GM18517 (cell line): ENCODE results near the gene TTC23L.

Experiments
- ATAC-seq: cut with Tn5 transposase; IDR thresholded peaks from one replicate; pipeline ENCODE4 v1.9.1; 2021; ENCODE audit warnings: mild to moderate bottlenecking, moderate library complexity; ENCODE audit not compliant: unreplicated experiment

Gene TTC23L

GRCh38 chr5:34832568-34832967 is 6.4 kb upstream of the TTC23L start:
- no peak for ATAC-seq

DNA sequence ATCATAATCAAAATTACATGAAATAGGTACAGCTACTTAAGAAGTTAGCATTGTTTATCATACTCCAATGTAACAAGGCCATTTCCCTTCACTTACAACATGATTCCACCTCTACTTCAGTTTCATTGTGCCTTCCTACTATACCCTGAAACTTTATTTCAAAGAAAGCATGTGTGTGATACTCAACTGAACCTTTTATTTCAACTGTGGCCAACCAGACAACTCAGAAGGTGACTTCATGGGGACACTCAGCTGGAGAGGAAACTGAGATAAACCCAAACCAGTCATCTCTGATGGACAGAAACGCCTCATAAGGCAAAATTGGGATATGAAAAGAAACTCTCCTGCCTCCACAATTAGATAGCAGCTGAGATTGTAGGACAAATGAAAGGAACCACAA is 5.9 kb upstream of the TTC23L start:
- no peak for ATAC-seq

GRCh38 chr5:34833976-34834793 is 4.8 kb upstream of the TTC23L start:
- no peak for ATAC-seq

- ATAC-seq = no peak
Observed at GRCh38 chr5:34834794-34835089, 4.2 kb upstream of the TTC23L start.

DNA sequence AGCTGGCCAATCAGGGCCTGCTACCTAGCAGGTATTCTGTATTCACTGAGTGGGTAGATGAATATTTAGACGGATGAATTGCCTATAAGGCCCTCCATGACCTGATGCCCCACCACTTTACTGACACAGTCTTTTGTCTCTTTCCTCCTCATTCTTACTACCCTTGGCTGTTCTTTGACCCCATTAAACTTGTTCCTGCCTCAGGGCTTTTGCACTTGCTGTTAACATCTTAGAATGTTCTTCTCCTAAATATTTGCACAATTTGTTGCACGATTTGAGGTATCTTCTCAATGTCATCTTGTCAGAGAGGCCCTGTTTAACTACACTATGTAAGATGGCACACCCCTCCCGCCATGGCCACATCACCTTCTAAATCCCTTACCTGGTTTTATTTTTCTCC is 3.3 kb upstream of the TTC23L start:
- ATAC-seq = no peak

DNA sequence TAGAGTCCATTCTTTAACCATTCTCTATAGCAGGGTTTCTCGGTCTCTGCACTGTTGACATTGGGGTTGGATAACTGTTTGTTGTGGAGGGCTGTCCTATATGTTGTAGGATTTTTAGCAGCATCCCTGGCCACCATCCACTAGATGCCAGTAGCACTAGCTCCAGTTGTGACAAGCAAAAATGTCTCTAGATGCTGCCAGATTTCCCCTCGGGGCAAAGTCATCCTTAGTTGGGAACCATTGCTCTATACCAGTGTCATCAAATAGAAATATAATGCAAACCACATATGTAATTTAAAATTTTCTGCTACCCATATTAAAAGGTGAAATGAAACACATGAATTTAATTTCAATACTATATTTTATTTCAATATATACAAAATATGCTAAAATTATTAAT is 2.9 kb downstream of the TTC23L start:
- ATAC-seq = no peak

- ATAC-seq = no peak
Observed at GRCh38 chr5:34842554-34842953, 3.6 kb downstream of the TTC23L start.

DNA sequence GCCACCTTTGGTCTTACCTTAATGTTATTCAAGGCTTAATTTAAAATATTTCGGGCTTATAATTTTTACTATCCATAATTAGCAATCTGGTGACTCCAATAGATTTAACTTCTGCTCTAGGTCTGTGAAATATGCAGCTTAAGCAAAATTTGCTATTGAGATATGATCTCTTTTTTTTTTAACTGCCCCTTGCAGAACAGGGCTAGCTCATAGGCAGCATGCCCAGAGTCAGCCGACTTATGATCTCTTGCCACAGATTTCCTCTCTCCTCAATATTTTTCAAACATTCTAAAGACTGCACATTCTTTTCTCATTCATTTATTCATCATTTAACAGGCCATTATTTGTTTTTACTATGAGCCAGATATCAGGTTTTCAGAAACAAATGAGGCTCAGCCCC is 4.5 kb downstream of the TTC23L start:
- ATAC-seq = no peak

DNA sequence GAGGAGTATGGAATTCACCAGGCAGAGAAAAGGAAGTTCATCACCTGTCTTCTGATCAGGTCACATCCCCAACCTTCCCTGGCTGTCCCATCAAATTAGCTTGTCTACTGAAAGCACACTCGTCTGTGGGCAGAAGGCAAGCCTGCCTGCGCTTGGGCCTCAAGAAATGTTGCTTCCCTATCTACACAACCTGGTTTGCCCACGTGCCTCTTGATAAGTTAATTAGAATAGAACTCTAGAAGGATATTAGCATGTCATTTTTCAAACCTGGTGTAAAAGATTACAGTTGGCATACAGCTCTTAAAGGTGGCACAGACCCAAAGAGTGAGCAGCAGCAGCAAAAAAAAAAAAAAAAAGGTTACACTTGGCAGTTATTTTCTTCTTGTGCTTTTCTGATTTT is 5.1 kb downstream of the TTC23L start:
- ATAC-seq = no peak

DNA sequence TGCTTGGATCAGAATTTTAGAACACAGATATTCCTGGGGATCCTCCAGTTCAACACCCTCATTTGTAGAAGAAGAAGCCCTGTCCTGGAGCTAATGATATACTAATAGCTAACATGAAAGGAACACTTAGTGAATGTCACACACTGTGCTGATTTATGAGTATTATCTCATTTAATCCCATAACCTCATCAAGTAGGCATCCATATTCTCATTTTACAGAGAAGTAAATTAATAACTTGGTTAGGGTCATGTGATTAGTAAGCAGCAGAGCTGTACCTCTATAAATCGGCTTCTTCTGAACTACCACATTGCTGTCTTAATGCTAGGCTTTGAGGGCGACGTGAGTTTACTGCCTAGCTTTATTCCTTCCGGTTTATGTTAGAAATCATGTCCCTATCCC is 6.0 kb downstream of the TTC23L start:
- ATAC-seq = no peak

DNA sequence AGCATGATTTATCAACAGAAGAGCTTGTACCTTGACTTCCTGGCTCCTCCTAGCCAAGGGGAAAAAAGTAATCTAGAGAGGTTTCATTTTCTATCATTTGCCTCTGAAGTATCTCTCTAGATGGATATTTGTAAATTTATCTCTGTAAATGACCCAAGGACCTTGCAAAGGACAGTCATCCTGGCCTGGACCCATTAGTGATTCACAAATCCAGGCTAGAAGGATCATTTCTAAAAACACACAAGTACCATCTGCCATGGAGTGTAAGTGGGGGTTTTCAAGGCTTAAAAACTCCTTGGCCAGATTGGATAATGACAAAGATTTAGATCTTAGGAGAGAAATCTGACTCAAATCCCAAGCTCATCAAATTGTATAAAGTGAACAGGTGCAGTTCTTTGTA is 8.1 kb downstream of the TTC23L start:
- no peak for ATAC-seq

DNA sequence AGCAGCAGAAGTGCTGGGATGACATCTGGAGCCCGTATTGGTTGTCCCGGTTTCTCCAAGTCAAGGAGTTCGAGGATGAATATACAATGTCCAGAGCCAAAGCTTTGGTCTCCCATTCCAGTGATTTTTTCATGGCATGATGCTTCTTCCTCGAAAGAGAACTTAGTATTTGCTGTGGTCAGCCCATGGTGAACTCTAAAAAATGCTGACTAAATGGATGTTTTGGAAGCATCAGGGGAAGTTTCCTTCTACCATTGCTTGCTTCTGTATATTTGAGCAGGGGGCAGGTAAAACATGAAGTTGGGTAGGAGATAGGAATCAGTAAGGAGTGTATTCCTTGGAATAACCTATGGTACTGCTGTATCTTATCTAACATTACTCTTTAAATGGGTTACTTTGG is 8.6 kb downstream of the TTC23L start:
- no peak for ATAC-seq

DNA sequence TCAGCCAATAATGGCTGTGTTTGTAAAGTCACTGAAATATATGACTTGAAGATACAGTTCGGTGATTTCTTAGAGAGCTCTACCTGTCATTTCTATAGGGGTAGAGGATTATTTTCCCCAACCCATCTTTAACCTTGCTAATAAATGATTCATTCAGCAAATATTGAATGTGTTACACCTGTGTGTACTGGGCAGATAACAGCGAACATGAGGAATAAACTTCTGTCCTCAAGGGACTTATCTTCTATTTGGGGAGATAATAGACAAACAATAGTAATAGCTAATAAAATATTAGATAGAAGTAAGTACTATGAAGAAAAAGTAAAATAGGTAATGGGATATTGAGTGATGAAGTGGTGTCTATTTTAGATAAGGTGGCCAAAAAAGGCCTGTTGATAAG is 9.3 kb downstream of the TTC23L start:
- no peak for ATAC-seq

GRCh38 chr5:34849253-34849652 is 10.3 kb downstream of the TTC23L start:
- no peak for ATAC-seq

- ATAC-seq = peak; percentile 97
Observed at GRCh38 chr5:34854459-34855174, 15.7 kb downstream of the TTC23L start.

DNA sequence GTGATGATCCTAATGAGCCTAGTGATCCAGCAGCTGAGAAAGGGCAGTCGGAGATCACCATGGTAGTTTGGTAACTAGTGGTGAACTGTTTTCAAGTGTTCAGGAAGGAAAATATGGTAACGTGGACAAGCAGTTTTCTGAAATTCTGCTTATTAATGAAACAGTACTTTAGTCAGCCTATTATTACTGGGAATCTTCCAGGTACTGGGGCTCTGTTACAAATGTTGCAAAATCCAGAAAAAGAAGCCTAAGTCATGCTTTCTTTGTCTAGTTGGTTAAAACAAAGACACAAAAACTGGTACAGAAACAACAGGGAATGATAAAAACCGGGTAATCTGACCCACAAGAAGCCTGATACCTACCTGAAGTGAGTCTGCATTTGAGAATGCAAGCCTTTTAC is 18.2 kb downstream of the TTC23L start:
- ATAC-seq = no peak

DNA sequence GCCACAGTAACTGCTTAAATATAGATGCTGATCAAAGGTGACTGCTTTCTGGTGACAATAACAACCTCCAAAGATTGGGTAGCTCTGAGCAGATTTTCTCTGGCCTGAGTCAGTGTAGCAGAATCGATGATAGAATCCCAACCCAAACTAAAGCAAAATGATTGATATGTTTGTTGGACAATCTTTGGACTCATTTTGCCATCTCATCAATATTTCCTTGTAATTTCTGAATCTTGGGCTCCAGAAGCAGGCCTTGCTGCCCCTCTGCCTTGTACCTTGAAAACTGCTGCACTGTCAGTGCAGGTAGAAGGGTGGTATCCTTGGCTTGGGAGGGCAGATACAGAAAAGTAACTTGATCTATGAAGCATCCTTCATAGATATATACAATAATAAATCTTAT is 18.9 kb downstream of the TTC23L start:
- ATAC-seq = no peak

DNA sequence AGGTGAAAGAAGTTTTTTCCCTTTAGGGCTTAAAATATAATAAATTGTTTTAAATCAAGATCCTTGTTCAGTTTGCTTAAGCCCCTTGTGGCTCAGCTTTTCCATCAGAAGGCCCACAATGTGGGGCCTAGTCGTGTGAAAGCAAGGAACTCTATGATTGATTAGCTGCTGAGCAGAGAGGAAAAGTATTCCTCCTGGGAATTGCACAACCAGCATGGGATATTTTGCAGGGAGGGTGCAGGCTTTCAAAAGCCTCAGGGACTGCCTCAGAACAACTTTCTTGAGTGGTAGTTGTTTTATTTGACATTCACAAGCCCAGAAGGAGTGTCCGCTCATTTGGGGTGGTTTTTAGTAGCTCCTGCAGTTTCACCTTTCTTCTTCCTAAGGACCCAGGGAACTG is 19.8 kb downstream of the TTC23L start:
- ATAC-seq = no peak

GRCh38 chr5:34859253-34859652 is 20.3 kb downstream of the TTC23L start:
- ATAC-seq = no peak

GRCh38 chr5:34863946-34864345 is 25.0 kb downstream of the TTC23L start:
- no peak for ATAC-seq

- ATAC-seq = no peak
Observed at GRCh38 chr5:34865091-34865490, 26.1 kb downstream of the TTC23L start.

DNA sequence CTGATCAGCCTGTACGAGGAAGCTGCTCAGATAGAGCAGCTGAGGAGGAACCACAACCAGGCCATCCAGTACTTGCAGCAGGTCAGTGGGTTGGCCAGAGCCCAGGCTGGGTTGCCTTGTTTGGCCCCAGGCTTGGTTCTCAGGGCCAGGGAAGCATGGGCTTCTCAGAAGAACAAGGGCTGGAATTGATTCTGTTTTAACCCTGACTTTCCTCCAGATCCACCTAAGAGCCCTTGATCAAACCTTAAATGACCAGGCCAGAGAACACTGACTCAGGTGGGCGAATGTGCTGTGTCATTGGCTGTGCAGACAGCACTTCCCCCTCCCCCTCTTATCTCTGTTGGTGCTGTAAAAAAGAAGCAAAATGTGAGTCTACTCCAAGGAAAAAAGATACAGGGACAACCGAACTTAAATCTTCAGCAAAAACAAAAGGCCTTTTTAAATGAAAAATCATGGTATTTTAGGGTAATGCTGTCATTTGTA is 28.1 kb downstream of the TTC23L start:
- no peak for ATAC-seq

- ATAC-seq = no peak
Observed at GRCh38 chr5:34867660-34868059, 28.7 kb downstream of the TTC23L start.
